ENCODE data around the gene DDX17. TPM values are rescaled to one million over a fixed set of nuclear protein-coding genes. Genes with fewer than 3 reads are reported as not detected.

DDX17 gene
- total RNA-seq, 1 donor from 2014 or later = 466 TPM

- TF ChIP-seq CTCF (IDR thresholded peaks at IDR 0.05) = no peak
Observed at GRCh38 chr22:38451864-38452263, 54.2 kb downstream of the DDX17 start.

GRCh38 chr22:38451404-38451803 is 54.7 kb downstream of the DDX17 start:
- TF ChIP-seq CTCF (IDR thresholded peaks at IDR 0.05) = no peak
- H3K4me1 Mint-ChIP-seq (ENCODE audit: unreplicated experiment) = peaks cover 6% of the 10 kb centered on the region
- H3K27ac Mint-ChIP-seq (ENCODE audit: unreplicated experiment) = no peak overlapping the region
- H3K36me3 Mint-ChIP-seq (ENCODE audit: unreplicated experiment) = no peaks in the 10 kb centered on the region
- peaks cover 45% of the 10 kb centered on the region for H3K27me3 Mint-ChIP-seq (ENCODE audit: unreplicated experiment)
- DNase-seq (ENCODE audit: extremely low spot score, unreplicated experiment) = no peak
- no peaks in the 10 kb centered on the region for H3K9me3 Mint-ChIP-seq (ENCODE audit: unreplicated experiment)
- H3K4me3 Mint-ChIP-seq (ENCODE audit: unreplicated experiment) = no peak overlapping the region

More at GRCh38 chr22:38451864-38452263, 54.2 kb downstream of the DDX17 start:
- Mint-ChIP-seq H3K4me1 (ENCODE audit: unreplicated experiment) (peaks cover 6% of the 10 kb centered on the region), H3K4me3 (ENCODE audit: unreplicated experiment) (no peak overlapping the region), H3K36me3 (ENCODE audit: unreplicated experiment) (no peaks in the 10 kb centered on the region), H3K9me3 (ENCODE audit: unreplicated experiment) (no peaks in the 10 kb centered on the region), H3K27ac (ENCODE audit: unreplicated experiment) (no peak overlapping the region), H3K27me3 (ENCODE audit: unreplicated experiment) (peaks cover 50% of the 10 kb centered on the region)
- DNase-seq (ENCODE audit: extremely low spot score, unreplicated experiment) = no peak

DNA sequence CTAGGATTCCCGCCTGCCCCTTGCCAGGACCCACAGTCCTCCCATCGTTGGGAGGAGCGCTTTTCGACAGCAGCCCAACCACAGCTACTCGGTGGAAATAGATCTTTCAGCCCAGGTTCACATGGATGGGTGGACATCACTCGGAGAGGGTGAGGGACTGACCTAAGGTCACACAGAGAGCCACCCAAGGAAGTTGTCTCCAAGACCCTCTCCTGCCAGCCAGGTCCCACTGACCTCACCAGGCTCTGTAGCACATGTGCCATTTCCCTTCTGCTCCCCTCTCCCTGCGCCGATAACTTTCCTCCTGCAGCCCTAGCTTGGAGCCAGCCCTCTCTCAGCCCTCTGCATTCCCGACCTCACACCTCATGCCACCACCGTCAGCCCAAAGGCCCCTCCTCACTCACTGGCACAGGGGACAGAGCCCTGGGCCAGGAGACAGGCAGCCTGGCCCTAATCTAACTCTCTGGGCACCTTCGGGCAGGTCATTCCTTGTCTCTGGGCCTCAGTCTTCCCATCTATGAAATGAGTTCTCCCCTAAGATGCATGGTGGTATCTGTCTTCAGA is 55.8 kb downstream of the DDX17 start:
- peaks cover 6% of the 10 kb centered on the region for H3K4me1 Mint-ChIP-seq (ENCODE audit: unreplicated experiment)
- no peaks in the 10 kb centered on the region for H3K9me3 Mint-ChIP-seq (ENCODE audit: unreplicated experiment)
- H3K36me3 Mint-ChIP-seq (ENCODE audit: unreplicated experiment) = no peaks in the 10 kb centered on the region
- no peak for DNase-seq (ENCODE audit: extremely low spot score, unreplicated experiment)
- H3K27ac Mint-ChIP-seq (ENCODE audit: unreplicated experiment) = no peak overlapping the region
- H3K27me3 Mint-ChIP-seq (ENCODE audit: unreplicated experiment) = peaks cover 47% of the 10 kb centered on the region
- no peak for TF ChIP-seq CTCF (IDR thresholded peaks at IDR 0.05)
- no peak overlapping the region for H3K4me3 Mint-ChIP-seq (ENCODE audit: unreplicated experiment)

DNA sequence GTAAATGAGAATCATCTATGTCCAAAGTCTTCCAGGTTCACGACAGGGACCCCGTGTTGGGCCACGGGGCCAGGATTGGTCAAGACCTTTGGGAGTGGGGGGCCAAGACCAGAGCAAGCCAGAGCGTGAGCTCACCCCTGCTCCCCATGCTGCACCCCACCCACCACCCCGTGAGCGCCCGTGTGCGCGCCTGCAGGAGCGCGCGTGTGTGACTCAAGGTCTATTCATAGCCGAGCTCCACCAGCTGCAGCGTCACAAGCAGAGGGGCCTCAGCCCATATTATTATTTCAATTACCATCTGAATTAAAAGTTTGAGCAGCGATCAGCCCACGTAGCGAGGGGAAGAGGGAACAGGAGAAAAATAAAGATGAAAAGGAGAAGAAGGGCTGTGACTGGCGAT is 56.3 kb downstream of the DDX17 start:
- TF ChIP-seq CTCF (IDR thresholded peaks at IDR 0.05) = no peak
- Mint-ChIP-seq H3K9me3 (ENCODE audit: unreplicated experiment) (no peaks in the 10 kb centered on the region), H3K27ac (ENCODE audit: unreplicated experiment) (no peak overlapping the region), H3K4me1 (ENCODE audit: unreplicated experiment) (peaks cover 6% of the 10 kb centered on the region), H3K36me3 (ENCODE audit: unreplicated experiment) (no peaks in the 10 kb centered on the region), H3K27me3 (ENCODE audit: unreplicated experiment) (peaks cover 50% of the 10 kb centered on the region), H3K4me3 (ENCODE audit: unreplicated experiment) (no peak overlapping the region)
- no peak for DNase-seq (ENCODE audit: extremely low spot score, unreplicated experiment)

DNA sequence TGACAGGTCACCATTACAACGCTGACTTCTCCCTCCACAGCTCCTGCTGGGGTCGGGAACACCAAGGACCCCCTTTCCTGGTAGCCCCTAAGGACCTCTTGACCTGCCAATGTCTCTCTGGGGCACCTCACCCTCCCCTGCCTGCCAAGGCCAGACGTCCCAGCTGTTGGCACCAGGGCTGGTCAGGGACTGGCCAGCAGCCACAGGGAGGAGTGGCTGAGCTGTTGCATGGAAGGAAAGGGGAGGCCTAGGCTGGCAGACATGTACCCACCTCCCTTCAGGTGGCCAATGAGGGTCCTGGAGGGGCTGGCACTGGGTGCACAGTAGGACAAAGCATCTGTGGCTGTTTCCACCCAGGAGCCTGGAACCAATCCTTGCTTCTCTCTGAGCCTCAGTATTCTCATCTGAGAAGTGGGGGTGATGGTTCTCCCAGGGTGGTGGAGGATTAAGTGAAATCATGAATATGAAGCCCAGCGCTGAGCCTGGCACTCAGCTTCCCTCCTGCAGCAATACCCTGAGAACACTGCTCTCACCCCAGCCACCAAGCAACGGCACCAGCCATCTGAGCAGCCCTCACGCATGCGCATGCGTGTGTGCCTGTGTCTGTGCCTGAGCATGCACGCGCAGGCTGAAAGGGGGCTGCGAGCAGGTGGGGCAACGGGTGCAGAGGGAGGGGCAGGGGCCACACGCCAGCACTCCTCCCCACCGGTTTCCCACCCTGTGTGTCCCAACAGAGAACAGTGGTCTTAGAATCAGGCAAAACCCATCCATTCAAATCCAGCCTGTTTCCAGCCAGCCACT is 57.0 kb downstream of the DDX17 start:
- DNase-seq (ENCODE audit: extremely low spot score, unreplicated experiment) = no peak
- no peak overlapping the region for H3K27ac Mint-ChIP-seq (ENCODE audit: unreplicated experiment)
- H3K4me3 Mint-ChIP-seq (ENCODE audit: unreplicated experiment) = no peak overlapping the region
- TF ChIP-seq CTCF (IDR thresholded peaks at IDR 0.05) = no peak
- no peaks in the 10 kb centered on the region for H3K9me3 Mint-ChIP-seq (ENCODE audit: unreplicated experiment)
- peaks cover 46% of the 10 kb centered on the region for H3K27me3 Mint-ChIP-seq (ENCODE audit: unreplicated experiment)
- H3K36me3 Mint-ChIP-seq (ENCODE audit: unreplicated experiment) = no peaks in the 10 kb centered on the region
- peaks cover 2% of the 10 kb centered on the region for H3K4me1 Mint-ChIP-seq (ENCODE audit: unreplicated experiment)
